Endodermal cell (in vitro differentiated cells): ENCODE data around the gene MELTF. TPM values are rescaled to one million over a fixed set of nuclear protein-coding genes. Genes with fewer than 3 reads are reported as not detected.

Source experiments
- DNase-seq: peaks from one replicate; pipeline ENCODE4 v3.0.0-alpha.2; 2017
- H3K27ac ChIP-seq: 2 replicates; pipeline ENCODE4 v1.5.1; 2013; ENCODE audit warnings: mild to moderate bottlenecking, low read depth, low read length, moderate library complexity
- H3K27me3 ChIP-seq: 2 replicates; pipeline ENCODE4 v1.6.1; 2013; ENCODE audit warnings: mild to moderate bottlenecking, low read length, moderate library complexity; ENCODE audit not compliant: insufficient read depth, control insufficient read depth, poor library complexity, severe bottlenecking
- H3K36me3 ChIP-seq: 2 replicates; pipeline ENCODE4 v1.7.0; 2013; ENCODE audit warnings: mild to moderate bottlenecking, low read length, moderate library complexity; ENCODE audit not compliant: control insufficient read depth, insufficient read depth
- H3K4me1 ChIP-seq: one replicate; pipeline ENCODE4 v1.7.0; 2013; ENCODE audit warnings: low read length; ENCODE audit not compliant: control insufficient read depth, insufficient read depth
- H3K4me3 ChIP-seq: 2 replicates; pipeline ENCODE4 v1.5.1; 2013; ENCODE audit warnings: mild to moderate bottlenecking, low read length, moderate library complexity
- H3K9ac ChIP-seq: 2 replicates; pipeline ENCODE4 v1.6.1; 2013; ENCODE audit warnings: mild to moderate bottlenecking, low read length, moderate library complexity; ENCODE audit not compliant: poor library complexity, severe bottlenecking; ENCODE audit errors: extremely low read depth
- H3K9me3 ChIP-seq: 2 replicates; pipeline ENCODE4 v1.6.1; 2013; ENCODE audit warnings: mild to moderate bottlenecking, low read length, moderate library complexity; ENCODE audit not compliant: control insufficient read depth
- H3K27ac Mint-ChIP-seq: 2 replicates; pipeline ENCODE4 v1.8.0; 2020; ENCODE audit warnings: mixed read lengths
- H3K27me3 Mint-ChIP-seq: 2 replicates; pipeline ENCODE4 v1.8.0; 2021; ENCODE audit warnings: mild to moderate bottlenecking, mixed read lengths; ENCODE audit not compliant: insufficient read depth
- H3K36me3 Mint-ChIP-seq: 2 replicates; pipeline ENCODE4 v1.8.0; 2020; ENCODE audit warnings: low read depth, mixed read lengths
- H3K4me1 Mint-ChIP-seq: 2 replicates; pipeline ENCODE4 v1.8.0; 2020; ENCODE audit warnings: mixed read lengths
- H3K4me3 Mint-ChIP-seq: 2 replicates; pipeline ENCODE4 v1.8.0; 2020; ENCODE audit warnings: mild to moderate bottlenecking, moderate library complexity, mixed read lengths
- H3K9me3 Mint-ChIP-seq: 2 replicates; pipeline ENCODE4 v1.8.0; 2020; ENCODE audit warnings: mild to moderate bottlenecking, mixed read lengths
- CTCF ChIP-seq: fragments of 200-600 bp; sonication (generic); conservative IDR thresholded peaks from 2 replicates; pipeline ENCODE4 v1.5.0; 2021; ENCODE audit warnings: antibody characterized with exemption, mild to moderate bottlenecking
- WGBS, 2 experiments: methylation state at CpG; one replicate each; pipeline versions ENCODE4 v1.1.5 to v1.1.7; 2013; ENCODE audit warnings: missing lambda C conversion rate in 2 of 2, mixed read lengths in 1 of 2; ENCODE audit not compliant: insufficient coverage in 1 of 2, insufficient read length in 1 of 2; 5-methylcytosine and 5-hydroxymethylcytosine counted together
- total RNA-seq, 2 donors: library from RNA; stranded (reverse); fragmentation: NEBNext Ultra II Directional in 1 of 2; extraction: Animal tissue kit (Norgen Biotek cat#: 25700) in 1 of 2; gene quantifications; 2 replicates in 1 of 2; 3 replicates in 1 of 2; pipeline ENCODE4 v1.2.1, GENCODE V29; 2021

Gene MELTF
- total RNA-seq, 2 donors from 2014 or later, result 11.3 to 15.1 TPM

GRCh38 chr3:197014024-197014423 is 15.6 kb downstream of the MELTF start:
- no peaks in the 10 kb centered on the region for H3K36me3 Mint-ChIP-seq

GRCh38 chr3:197012540-197012883 is 17.1 kb downstream of the MELTF start:
- H3K27me3 ChIP-seq, result no peaks in the 10 kb centered on the region
- WGBS, 2 experiments, result 84 to 93% methylated on average over 4 to 7 of the region's 7 CpGs
- TF ChIP-seq CTCF, result no peak

More at GRCh38 chr3:197014024-197014423, 15.6 kb downstream of the MELTF start:
- WGBS, 2 experiments, result 90 to 96% methylated on average over 3 to 6 of the region's 6 CpGs
- Histone ChIP-seq H3K4me1 (no peaks in the 10 kb centered on the region), H3K27ac (no peak overlapping the region), H3K4me3 (no peak overlapping the region), H3K27me3 (no peaks in the 10 kb centered on the region), H3K36me3 (no peaks in the 10 kb centered on the region), H3K9me3 (no peaks in the 10 kb centered on the region), H3K9ac (no peak overlapping the region)
- Mint-ChIP-seq H3K4me3 (no peak overlapping the region), H3K27me3 (peaks cover 6% of the 10 kb centered on the region), H3K9me3 (no peaks in the 10 kb centered on the region), H3K27ac (no peak overlapping the region), H3K4me1 (no peaks in the 10 kb centered on the region)
- no peak for DNase-seq
- TF ChIP-seq CTCF, result no peak

GRCh38 chr3:197011780-197012539 is 17.7 kb downstream of the MELTF start:
- WGBS, 2 experiments, result 80 to 86% methylated on average over 12 to 25 of the region's 25 CpGs
- no peaks in the 10 kb centered on the region for H3K27me3 ChIP-seq
- no peak overlapping the region for H3K4me3 Mint-ChIP-seq
- H3K9ac ChIP-seq, result no peak overlapping the region
- no peak for TF ChIP-seq CTCF
- no peaks in the 10 kb centered on the region for H3K36me3 Mint-ChIP-seq
- no peaks in the 10 kb centered on the region for H3K36me3 ChIP-seq
- H3K4me3 ChIP-seq, result no peak overlapping the region
- DNase-seq, result no peak
- peak overlapping the region; percentile 17 for H3K27ac ChIP-seq
- H3K4me1 Mint-ChIP-seq, result peaks cover 10% of the 10 kb centered on the region
- H3K9me3 Mint-ChIP-seq, result no peaks in the 10 kb centered on the region
- H3K4me1 ChIP-seq, result no peaks in the 10 kb centered on the region
- H3K27ac Mint-ChIP-seq, result no peak overlapping the region
- peaks cover 7% of the 10 kb centered on the region for H3K27me3 Mint-ChIP-seq
- no peaks in the 10 kb centered on the region for H3K9me3 ChIP-seq

More at GRCh38 chr3:197012540-197012883, 17.1 kb downstream of the MELTF start:
- Mint-ChIP-seq H3K9me3 (no peaks in the 10 kb centered on the region), H3K4me3 (no peak overlapping the region), H3K27me3 (peaks cover 7% of the 10 kb centered on the region), H3K4me1 (peaks cover 10% of the 10 kb centered on the region), H3K27ac (no peak overlapping the region), H3K36me3 (no peaks in the 10 kb centered on the region)
- Histone ChIP-seq H3K9ac (no peak overlapping the region), H3K4me3 (no peak overlapping the region), H3K9me3 (no peaks in the 10 kb centered on the region), H3K27ac (no peak overlapping the region), H3K36me3 (no peaks in the 10 kb centered on the region), H3K4me1 (no peaks in the 10 kb centered on the region)
- no peak for DNase-seq
